Fibroblast of skin of right quadriceps (primary cell): ENCODE measurements around the gene ADRA2C.

Experiments used
- DNase-seq: peaks from one replicate; pipeline ENCODE4 v3.0.0-alpha.2; 2013

ADRA2C gene

GRCh38 chr4:3766036-3766784 lies at the start of gene ADRA2C:
ADRA2C (plus strand) TSS chr4:3766385; CDS start chr4:3766607, 222 bp downstream.
- DNase-seq: peak; percentile 7

- DNase-seq: no peak
Measured at GRCh38 chr4:3716631-3717235, 49.5 kb upstream of the ADRA2C start.

GRCh38 chr4:3717241-3717640 lies 48.9 kb upstream of the ADRA2C start:
- no peak for DNase-seq

GRCh38 chr4:3718462-3718861 lies 47.7 kb upstream of the ADRA2C start:
- DNase-seq: no peak

- no peak for DNase-seq
Measured at GRCh38 chr4:3719191-3719590, 47.0 kb upstream of the ADRA2C start.

GRCh38 chr4:3719836-3720235 lies 46.3 kb upstream of the ADRA2C start:
- no peak for DNase-seq

- DNase-seq: no peak
Measured at GRCh38 chr4:3720466-3720865, 45.7 kb upstream of the ADRA2C start.

GRCh38 chr4:3721186-3721585 lies 45.0 kb upstream of the ADRA2C start:
- no peak for DNase-seq

- no peak for DNase-seq
Measured at GRCh38 chr4:3721627-3722026, 44.6 kb upstream of the ADRA2C start.

- no peak for DNase-seq
Measured at GRCh38 chr4:3722446-3723231, 43.5 kb upstream of the ADRA2C start.

- no peak for DNase-seq
Measured at GRCh38 chr4:3723232-3723642, 42.9 kb upstream of the ADRA2C start.

GRCh38 chr4:3724319-3725231 lies 41.6 kb upstream of the ADRA2C start:
- DNase-seq: no peak

GRCh38 chr4:3725936-3726870 lies 40.0 kb upstream of the ADRA2C start:
- DNase-seq: no peak

GRCh38 chr4:3727847-3728469 lies 38.2 kb upstream of the ADRA2C start:
- DNase-seq: no peak

- DNase-seq: peak; percentile 22
Measured at GRCh38 chr4:3729188-3729881, 36.9 kb upstream of the ADRA2C start.

- no peak for DNase-seq
Measured at GRCh38 chr4:3729882-3730226, 36.3 kb upstream of the ADRA2C start.

GRCh38 chr4:3730422-3731190 lies 35.6 kb upstream of the ADRA2C start:
- DNase-seq: no peak

- no peak for DNase-seq
Measured at GRCh38 chr4:3732076-3733028, 33.8 kb upstream of the ADRA2C start.

- no peak for DNase-seq
Measured at GRCh38 chr4:3733195-3733594, 33.0 kb upstream of the ADRA2C start.
